ENCODE data around the gene TRPC4.

Gene TRPC4

GRCh38 chr13:37656247-37656940 lies 213.2 kb downstream of the TRPC4 start:
- H3F3A ChIP-seq (ENCODE audit: insufficient read depth) = no peaks in the 10 kb centered on the region
- H3K27me3 ChIP-seq (ENCODE audit: low read length) = no peaks in the 10 kb centered on the region
- no peak overlapping the region for H3K9ac ChIP-seq (ENCODE audit: low read length)
- H3K36me3 ChIP-seq (ENCODE audit: low read length) = no peaks in the 10 kb centered on the region
- no peaks in the 10 kb centered on the region for H3K9me2 ChIP-seq (replicated peaks; ENCODE audit: insufficient read depth, low read length)
- H3K79me2 ChIP-seq (ENCODE audit: insufficient read depth, low read length) = no peaks in the 10 kb centered on the region
- H3K9me3 ChIP-seq (ENCODE audit: insufficient read depth, low read length) = no peaks in the 10 kb centered on the region
- TF ChIP-seq CTCF (IDR thresholded peaks at IDR 0.05; ENCODE audit: insufficient read depth, low read length, poor library complexity, severe bottlenecking) = no peak
- no peak overlapping the region for H3K4me3 ChIP-seq (ENCODE audit: insufficient read depth, low read length, poor library complexity, severe bottlenecking)
- no peak overlapping the region for H3K27ac ChIP-seq (ENCODE audit: low read depth, low read length)
- H4K20me1 ChIP-seq (ENCODE audit: low read depth, low read length) = no peaks in the 10 kb centered on the region
- no peak overlapping the region for H3K4me2 ChIP-seq (ENCODE audit: low read depth, low read length, poor library complexity, severe bottlenecking)
- no peak overlapping the region for H2AFZ ChIP-seq (ENCODE audit: low read depth, low read length, severe bottlenecking)

DNA sequence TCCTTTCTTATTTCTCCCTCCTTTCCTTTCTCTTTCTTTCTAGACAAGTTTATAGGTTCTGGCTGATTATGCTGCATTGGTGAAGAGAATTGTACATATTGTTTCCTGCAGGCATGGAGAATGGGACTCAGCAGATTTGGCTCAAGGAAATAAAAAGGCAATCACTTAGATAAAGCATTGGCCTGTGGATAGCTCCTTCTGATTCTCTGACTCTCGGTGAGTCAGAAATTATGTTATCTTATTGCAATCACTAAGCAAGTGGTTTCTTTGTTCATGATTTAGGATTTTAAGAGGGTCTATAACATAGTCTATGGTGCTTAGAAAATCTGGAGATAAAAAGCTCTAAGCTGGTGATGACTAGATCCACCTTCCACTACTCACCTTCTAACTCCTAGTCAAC lies 217.0 kb downstream of the TRPC4 start:
- no peaks in the 10 kb centered on the region for H3F3A ChIP-seq (ENCODE audit: insufficient read depth)
- H3K9me3 ChIP-seq (ENCODE audit: insufficient read depth, low read length) = no peaks in the 10 kb centered on the region
- no peak overlapping the region for H3K27ac ChIP-seq (ENCODE audit: low read depth, low read length)
- H4K20me1 ChIP-seq (ENCODE audit: low read depth, low read length) = no peaks in the 10 kb centered on the region
- no peaks in the 10 kb centered on the region for H3K27me3 ChIP-seq (ENCODE audit: low read length)
- H2AFZ ChIP-seq (ENCODE audit: low read depth, low read length, severe bottlenecking) = no peak overlapping the region
- no peaks in the 10 kb centered on the region for H3K79me2 ChIP-seq (ENCODE audit: insufficient read depth, low read length)
- H3K4me3 ChIP-seq (ENCODE audit: insufficient read depth, low read length, poor library complexity, severe bottlenecking) = no peak overlapping the region
- no peak overlapping the region for H3K4me2 ChIP-seq (ENCODE audit: low read depth, low read length, poor library complexity, severe bottlenecking)
- TF ChIP-seq CTCF (IDR thresholded peaks at IDR 0.05; ENCODE audit: insufficient read depth, low read length, poor library complexity, severe bottlenecking) (no peak), EZH2phosphoT487 (conservative IDR thresholded peaks at IDR 0.05; ENCODE audit: low read length) (no peak)
- H3K9me2 ChIP-seq (replicated peaks; ENCODE audit: insufficient read depth, low read length) = no peaks in the 10 kb centered on the region
- H3K9ac ChIP-seq (ENCODE audit: low read length) = no peak overlapping the region
- no peaks in the 10 kb centered on the region for H3K36me3 ChIP-seq (ENCODE audit: low read length)

DNA sequence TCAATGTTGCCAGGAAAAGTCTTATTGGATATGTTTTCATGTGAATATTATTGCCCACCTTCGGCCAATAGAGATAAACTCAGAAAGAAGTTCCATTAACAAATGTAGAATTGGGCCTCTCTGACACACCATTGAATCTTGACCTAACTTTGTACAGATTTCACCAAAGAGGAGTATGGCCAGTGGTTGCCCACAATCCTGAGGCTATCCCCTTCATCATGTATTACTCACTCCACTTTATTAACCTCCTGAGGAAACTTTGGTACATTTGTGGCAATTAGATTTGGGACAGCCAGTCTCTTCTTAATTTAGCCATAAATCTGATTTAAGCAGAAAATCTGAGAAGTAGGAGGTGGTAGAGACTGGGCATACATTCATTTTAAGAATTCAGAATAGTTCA lies 217.7 kb downstream of the TRPC4 start:
- Histone ChIP-seq H3F3A (ENCODE audit: insufficient read depth) (no peaks in the 10 kb centered on the region), H3K9ac (ENCODE audit: low read length) (no peak overlapping the region), H3K36me3 (ENCODE audit: low read length) (no peaks in the 10 kb centered on the region), H3K27ac (ENCODE audit: low read depth, low read length) (no peak overlapping the region), H3K9me2 (replicated peaks; ENCODE audit: insufficient read depth, low read length) (no peaks in the 10 kb centered on the region), H3K79me2 (ENCODE audit: insufficient read depth, low read length) (no peaks in the 10 kb centered on the region), H4K20me1 (ENCODE audit: low read depth, low read length) (no peaks in the 10 kb centered on the region), H3K4me2 (ENCODE audit: low read depth, low read length, poor library complexity, severe bottlenecking) (no peak overlapping the region), H2AFZ (ENCODE audit: low read depth, low read length, severe bottlenecking) (no peak overlapping the region), H3K27me3 (ENCODE audit: low read length) (no peaks in the 10 kb centered on the region), H3K4me3 (ENCODE audit: insufficient read depth, low read length, poor library complexity, severe bottlenecking) (no peak overlapping the region), H3K9me3 (ENCODE audit: insufficient read depth, low read length) (no peaks in the 10 kb centered on the region)
- no peak for TF ChIP-seq EZH2phosphoT487 (conservative IDR thresholded peaks at IDR 0.05; ENCODE audit: low read length)
- no peak for TF ChIP-seq CTCF (IDR thresholded peaks at IDR 0.05; ENCODE audit: insufficient read depth, low read length, poor library complexity, severe bottlenecking)
